Vagina (tissue), 2 donors: Measurements from ENCODE around the gene ADORA1.

Experiments used
- POLR2AphosphoS5 ChIP-seq, 2 donors: sonication (generic); formaldehyde crosslinking; IDR thresholded peaks; one replicate each; pipeline ENCODE4 v1.9.0; 2017; ENCODE audit warnings: antibody characterized with exemption in 2 of 2, mild to moderate bottlenecking in 2 of 2, low read depth in 1 of 2; ENCODE audit not compliant: insufficient read depth in 1 of 2
- TF ChIP-seq, protein P1 (sequence below), 3 experiments: fragments of 450-650 bp in 2 of 3; fragments of 200-600 bp in 1 of 3; sonication (generic) in 1 of 3; IDR thresholded peaks; one replicate each; pipeline ENCODE4 v1.5.1; 2017 to 2019; ENCODE audit warnings: antibody characterized with exemption in 3 of 3, mild to moderate bottlenecking in 2 of 3, moderate library complexity in 2 of 3

DNA sequence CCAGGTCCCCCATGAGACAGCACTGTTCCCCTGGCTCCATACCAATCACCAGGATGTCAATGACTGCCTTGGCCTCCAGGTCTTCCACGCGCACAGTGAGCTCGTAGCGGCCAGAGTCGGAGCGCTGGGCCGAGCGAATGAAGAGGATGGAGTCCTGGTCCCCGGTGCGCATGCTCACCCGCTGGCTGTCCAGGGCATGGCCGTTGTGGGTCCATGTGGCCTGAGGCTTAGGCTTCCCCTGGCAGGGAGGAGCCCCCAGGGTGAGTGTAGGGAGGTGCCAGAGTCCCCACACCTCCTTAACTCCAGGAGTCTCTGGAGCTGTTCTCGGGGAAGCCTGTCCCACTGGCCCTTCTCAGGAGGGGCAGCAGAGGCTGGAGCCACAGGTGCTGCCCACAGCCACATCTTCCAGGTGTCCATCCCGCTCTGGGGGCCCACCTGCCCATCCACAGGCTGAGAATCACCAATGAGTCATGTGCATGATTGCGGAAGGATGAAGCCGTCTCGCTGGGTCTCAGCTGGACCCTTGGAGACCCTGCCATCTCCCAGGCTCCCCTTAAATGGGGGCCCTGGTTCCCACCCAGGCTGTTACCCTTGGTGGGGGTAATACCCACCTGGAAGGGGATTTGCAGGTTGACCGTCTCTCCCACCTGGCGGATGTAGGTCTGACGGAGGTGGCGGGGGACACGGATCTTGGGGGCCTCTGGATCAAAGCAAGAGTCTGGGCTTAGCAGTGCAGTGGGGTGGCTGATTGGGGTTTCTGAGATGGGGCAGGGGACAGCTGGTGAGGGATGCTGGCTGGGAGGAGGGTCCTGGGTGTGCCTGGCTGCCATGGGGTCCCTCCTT, 44.0 kb downstream of the ADORA1 start:
- TF ChIP-seq, protein P1, sequence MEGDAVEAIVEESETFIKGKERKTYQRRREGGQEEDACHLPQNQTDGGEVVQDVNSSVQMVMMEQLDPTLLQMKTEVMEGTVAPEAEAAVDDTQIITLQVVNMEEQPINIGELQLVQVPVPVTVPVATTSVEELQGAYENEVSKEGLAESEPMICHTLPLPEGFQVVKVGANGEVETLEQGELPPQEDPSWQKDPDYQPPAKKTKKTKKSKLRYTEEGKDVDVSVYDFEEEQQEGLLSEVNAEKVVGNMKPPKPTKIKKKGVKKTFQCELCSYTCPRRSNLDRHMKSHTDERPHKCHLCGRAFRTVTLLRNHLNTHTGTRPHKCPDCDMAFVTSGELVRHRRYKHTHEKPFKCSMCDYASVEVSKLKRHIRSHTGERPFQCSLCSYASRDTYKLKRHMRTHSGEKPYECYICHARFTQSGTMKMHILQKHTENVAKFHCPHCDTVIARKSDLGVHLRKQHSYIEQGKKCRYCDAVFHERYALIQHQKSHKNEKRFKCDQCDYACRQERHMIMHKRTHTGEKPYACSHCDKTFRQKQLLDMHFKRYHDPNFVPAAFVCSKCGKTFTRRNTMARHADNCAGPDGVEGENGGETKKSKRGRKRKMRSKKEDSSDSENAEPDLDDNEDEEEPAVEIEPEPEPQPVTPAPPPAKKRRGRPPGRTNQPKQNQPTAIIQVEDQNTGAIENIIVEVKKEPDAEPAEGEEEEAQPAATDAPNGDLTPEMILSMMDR (IDR thresholded peaks at IDR 0.05), result no peak
- no peak for TF ChIP-seq POLR2AphosphoS5 (IDR thresholded peaks at IDR 0.05; ENCODE audit: insufficient read depth in 1 of 2, low read depth in 1 of 2)
